ENCODE results near the gene ALDH16A1.
A peak's percentile ranks its signal among the peaks of the same experiment; 100 is the strongest.

GRCh38 chr19:49430678-49431329, 22.2 kb upstream of the ALDH16A1 start:
- TF ChIP-seq CTCF (IDR thresholded peaks at IDR 0.05) (peak in 1 of 12 donors; percentile 10), POLR2A (IDR thresholded peaks at IDR 0.05) (no peak)

Data from heart left ventricle (tissue), 13 donors.